ENCODE measurements around the gene LENG1.
A peak's percentile ranks its signal among the peaks of the same experiment; 100 is the strongest.
"Not testable (repeated sequence)": the region's sequence is repeated elsewhere in the genome, so short reads cannot be mapped to it uniquely, and the experiment has no call there.

Gene LENG1

DNA sequence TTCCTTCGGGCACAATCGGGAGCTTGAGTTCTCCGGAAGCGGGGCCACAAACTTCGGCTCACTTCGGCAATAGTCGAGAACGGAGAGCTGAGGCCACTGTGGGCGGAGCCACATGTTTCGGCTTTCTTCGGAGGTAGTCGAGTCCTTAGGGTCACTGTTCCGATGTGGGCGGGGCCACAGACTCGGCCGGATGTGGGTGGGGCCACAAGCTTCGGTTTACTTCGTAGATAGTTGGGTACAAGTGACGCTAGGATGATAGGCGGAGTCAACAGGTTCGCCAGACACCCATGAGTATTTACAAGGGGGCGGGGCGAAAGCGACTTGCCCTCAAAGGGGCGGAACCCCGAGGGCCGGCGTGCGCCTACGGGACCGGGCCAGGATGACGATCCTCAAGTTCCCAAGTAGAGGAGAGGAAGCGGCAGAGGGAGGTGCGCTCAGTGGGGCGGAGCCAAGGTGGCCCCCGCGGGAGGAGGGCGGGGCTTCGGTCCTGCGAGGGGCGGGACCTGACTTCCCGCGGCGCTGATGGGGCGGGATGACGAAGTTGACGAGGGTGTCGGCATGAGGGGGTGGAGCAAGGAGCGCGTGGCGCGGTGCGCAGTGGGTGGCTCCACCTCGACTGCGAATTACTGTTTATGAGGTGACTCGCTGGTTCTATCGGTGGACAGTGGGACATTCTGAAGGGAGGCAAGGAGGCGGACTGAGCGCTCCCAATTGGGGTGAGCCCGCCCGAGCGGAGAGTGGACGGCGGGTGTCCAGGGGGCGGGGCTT is 30.4 kb upstream of the LENG1 start:
- peak; percentile 99 for DNase-seq (ENCODE audit: low spot score)

DNA sequence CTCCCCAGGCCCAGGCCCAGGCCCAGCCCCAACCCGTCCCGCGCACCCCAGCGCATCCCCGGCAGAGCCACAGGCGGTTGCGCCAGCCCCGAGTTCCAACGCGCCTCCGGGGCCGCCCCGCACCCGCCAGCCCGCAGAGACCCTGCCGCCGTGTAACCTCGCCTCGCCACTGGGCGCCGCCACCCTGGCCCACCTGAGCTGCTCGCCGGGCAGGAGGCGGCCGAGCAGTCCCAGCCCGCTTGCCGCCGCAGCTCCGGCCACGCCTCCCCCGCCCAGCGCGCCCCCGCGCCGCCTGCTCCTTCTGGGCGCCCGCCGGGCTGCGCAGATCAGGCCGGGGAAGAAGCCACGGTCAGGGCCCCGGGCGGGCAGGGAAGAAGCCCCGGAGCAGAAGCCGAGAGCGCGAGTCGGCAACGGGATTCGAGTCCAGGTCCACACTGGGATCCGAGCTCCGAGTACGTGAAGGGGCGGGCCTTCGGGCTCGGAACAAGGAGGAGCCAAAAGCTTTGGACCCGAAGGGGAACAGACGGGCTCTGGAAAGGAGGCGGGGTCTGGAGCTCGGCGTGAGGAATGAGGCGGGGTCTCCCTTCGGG is 29.7 kb upstream of the LENG1 start, which contains the start of gene MBOAT7:
Gene MBOAT7 (minus strand): TSS at position 436 of the 590 bp plus-strand sequence. CDS start 1,072 bp downstream, outside the sequence.
- no peak for DNase-seq (ENCODE audit: low spot score)

DNA sequence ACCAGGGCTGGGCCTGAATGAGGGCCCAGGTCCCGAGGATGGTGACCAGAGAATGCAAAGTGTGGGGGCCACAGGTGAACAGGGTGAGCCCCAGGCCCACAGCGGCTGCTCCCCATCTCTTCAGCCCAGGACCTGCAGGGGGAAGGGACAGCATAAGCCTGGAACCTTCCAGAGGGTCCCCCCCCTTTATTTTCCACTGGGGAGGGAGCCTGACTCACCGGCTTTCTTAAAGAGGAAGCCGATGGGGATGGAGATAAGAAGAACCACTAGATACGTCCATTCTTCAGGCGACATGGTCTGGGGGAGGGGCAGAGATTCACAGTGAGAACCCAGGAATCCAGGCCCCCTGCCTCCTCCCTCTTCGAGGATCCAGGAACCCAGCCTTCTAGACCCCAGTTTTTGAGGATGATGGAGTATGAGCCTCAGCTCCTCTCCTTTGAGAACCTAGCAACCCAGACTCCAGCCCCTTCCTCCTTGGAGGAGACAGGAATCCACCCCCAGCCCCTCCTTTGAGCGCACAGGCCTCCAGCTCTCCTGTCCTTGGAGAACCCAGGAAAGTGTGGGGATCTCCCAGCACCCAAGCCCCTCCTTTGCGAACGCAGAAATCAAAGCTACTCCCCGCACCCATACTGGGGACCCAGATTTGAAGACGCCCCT is 28.8 kb upstream of the LENG1 start:
- no peak for DNase-seq (ENCODE audit: low spot score)

DNA sequence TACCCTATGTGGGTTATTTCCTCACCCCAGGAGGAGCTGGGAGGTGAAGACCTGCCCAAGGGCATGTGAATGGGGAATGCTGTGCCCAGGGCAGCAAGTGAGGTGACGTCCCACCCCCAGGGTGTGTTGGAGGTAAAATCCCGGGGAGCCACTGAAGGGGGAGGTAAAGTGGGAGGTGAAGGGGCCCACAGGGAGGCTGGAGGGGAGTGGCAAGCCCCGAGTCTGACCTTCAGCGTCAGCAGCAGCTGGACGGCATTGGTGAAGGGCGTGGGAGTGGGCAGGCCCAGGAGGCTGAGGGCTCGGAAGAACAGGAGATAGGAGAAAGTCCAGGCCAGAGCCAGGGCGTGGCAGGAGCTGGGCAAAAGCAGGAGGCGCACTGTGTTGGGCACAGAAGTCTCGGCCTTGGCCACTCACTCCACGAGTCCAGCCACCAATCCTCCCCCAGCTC is 27.4 kb upstream of the LENG1 start:
- DNase-seq (ENCODE audit: low spot score), result no peak

DNA sequence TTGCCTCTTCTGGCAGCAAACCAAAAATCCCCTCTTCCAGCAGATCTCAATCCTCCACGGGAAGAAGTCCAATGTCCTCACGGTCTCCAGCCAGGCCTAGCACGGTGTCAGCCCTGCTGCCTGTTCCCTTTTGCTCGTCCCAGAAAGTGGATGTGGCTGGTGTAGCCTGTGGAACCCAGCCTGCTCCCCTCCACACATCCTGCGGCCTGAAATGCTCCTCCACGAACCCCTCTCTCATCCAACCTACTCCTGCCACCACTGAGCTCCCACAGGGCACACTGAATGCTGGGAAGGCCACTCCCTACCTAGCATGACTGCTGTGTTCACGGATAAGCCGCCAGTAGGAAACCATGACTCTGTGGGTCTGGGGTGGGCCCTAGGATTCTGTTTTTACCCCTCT is 26.8 kb upstream of the LENG1 start:
- DNase-seq (ENCODE audit: low spot score), result no peak

DNA sequence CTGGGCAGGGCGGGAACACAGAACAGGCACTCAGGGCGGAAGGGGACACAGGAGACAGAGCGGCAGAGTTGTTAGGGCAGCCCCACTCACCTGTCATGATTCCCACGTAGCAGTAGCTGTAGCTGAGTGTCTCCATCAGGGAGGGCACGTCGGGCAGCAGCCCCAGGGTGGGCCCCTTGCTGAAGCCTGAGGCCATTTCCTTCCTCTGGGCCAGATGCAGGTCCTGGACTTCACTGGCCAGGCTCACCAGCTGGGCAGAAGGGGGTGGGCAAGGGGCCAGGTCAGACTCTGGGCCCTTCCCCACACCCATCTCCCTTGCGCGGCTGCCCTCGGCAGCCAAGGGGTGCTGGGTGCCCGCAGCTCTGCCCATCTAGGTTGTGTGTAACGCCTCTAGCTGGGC is 23.9 kb upstream of the LENG1 start:
- DNase-seq (ENCODE audit: low spot score), result peak; percentile 45

DNA sequence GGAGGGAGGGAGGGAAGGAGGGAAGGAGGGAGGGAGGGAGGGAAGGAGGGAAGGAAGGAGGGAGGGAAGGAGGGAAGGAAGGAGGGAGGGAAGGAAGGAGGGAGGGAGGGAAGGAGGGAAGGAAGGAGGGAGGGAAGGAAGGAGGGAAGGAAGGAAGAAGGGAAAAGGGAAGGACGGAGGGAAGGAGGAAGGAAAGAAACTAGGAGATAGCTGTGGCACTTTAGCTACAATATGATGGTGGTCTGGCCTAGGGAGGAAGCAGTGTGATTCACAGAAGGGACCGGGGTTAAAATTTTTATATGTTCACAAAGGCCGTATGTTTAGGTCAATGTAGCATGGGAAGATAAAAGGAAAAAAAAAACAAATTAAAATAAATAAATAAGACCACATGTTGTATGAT is 22.4 kb upstream of the LENG1 start:
- DNase-seq (ENCODE audit: low spot score), result not testable (repeated sequence)

DNA sequence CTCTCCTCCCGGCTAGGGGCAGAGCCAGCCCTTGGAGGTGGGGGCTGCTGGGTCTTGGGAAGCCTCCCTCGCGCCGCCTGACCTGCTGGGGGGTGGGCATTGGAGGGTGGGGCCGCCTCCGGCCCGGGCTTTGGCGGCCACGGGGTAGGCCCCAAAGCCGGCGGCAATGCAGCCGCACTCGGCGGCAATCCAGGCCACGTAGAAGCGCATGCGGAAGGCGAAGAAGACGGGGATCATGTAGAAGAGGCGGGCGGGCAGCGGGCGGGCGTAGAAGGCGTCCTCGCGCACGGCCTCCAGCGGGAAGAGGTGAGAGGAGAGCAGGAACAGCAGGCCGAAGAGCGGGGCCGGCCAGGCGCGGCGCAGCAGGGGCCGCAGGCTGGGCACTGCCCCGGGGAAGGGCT is 21.2 kb upstream of the LENG1 start:
- DNase-seq (ENCODE audit: low spot score), result no peak

DNA sequence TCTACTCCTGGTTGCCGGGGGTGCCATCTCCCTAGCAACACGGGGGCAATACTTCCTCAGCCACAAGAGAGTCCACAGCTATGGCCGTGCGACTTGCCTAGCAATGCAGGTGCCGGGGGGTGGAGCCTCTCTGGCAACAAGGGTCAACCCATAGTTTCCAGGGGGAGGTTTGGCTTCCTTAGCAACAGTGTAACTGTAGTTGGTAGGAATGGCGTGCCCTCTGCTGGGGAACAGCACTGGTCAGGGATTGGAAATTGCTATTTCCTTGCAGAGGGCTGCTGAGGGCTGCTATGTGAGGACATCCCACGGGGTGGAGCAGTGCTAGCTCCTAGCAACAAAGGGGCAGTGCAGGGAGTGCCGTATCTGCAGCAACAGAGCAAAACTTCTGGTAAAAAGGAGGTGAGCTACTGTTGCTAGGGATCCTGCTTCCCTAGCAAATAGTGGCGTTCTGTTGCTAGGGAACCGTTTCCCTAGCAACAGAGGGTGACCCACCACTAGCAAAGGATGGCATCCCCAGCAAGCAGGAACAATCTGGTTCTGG is 20.5 kb upstream of the LENG1 start:
- DNase-seq (ENCODE audit: low spot score), result peak; percentile 65

DNA sequence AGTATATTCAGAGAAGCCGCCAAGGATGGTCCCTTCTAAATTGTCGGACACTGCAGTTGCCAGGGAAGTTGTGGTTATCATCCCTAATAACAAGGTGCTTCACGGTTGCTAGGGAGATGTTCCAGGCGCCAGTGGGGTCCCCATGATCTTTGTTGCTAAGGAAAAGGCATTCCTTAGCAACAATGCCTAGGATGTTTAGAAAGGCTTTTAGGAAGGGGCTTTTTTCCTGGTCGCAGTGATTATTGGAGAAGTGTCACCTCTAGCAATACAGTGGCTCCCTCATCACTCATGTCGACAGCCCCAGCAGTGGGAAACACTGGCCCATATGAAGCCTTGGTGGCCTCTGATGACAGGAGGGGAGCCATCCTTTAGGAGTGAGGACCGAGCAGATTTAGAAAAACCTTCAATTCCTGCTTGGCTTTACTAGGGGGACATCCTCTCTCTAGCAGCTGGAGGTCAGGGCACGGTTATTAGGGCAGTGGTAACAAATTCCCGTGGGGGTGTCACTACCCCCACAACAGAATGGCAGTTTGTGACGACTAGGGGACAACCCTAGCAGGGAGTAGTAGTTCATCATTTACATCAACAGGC is 19.8 kb upstream of the LENG1 start:
- DNase-seq (ENCODE audit: low spot score), result no peak

DNA sequence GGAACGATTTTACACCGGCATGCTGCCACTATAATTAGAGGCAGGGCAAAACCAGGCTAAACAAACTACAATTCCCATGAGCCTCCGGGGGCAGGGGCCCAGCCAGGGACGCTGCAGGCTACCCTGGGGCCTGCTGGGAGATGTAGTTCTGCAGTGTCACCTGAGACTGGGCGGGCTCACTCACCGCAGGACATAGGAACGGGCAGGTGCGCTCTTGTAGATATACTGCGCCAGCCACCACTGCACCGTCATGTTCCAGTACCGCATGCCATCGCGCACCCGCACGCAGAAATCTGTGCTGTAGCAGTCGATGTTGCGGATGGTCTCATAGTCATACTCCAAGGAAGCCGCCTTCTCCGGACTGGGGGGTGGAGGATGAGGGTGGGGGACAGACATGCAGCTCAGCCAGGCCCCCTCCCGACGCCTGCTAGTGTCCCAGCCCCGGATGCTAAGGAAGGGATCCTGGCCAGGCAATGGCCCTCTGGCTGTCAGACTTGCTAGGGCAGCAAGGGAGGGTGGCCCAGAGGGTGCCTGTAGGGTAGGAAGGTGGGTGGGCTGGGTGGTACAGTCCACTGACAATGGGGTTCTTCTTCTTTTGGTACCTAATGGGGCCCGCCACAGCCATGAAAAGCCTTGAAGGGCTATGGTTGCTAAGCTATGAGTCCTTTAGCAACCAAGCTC is 19.2 kb upstream of the LENG1 start:
- peak; percentile 64 for DNase-seq (ENCODE audit: low spot score)

DNA sequence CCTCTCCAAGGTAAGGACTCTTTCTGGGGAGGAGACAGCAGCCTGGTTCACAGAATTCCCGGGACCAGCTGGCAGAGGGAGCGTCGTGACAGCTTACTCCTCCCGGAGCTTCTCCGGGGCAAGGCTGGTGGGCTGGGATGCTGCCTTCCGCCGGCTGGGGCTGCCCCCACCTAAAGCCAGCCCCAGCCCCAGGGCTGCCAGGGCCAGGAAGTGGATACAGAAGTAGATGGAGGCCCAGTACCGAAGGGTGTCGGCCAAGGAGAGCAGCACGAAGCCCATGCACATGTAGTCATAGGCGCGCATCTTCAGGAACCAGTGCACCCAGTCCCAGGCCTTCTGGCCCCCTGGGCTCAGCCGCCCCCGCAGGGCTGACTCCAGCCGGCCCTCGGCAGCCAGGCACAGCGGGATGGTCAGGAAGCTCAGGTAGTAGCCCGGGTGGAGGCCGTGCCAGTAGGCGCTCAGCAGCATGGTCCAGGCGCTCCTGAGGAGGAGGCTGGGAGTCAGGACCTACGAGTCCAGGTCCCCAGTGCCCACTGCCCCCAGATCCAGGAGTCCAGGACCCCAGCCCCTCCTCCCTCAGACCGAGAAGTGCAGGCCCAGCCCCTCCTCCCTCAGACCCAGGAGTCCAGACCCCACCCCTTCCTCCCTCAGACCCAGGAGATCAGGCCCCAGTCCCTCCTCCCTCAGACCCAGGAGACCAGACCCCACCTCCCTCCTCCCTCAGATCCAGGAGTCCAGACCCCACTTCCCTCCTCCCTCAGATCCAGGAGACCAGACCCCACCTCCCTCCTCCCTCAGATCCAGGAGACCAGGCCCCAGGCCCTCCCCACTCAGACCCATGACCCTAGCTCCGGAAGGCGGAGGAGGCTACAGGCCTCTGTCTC is 14.7 kb upstream of the LENG1 start:
- DNase-seq (ENCODE audit: low spot score), result no peak

DNA sequence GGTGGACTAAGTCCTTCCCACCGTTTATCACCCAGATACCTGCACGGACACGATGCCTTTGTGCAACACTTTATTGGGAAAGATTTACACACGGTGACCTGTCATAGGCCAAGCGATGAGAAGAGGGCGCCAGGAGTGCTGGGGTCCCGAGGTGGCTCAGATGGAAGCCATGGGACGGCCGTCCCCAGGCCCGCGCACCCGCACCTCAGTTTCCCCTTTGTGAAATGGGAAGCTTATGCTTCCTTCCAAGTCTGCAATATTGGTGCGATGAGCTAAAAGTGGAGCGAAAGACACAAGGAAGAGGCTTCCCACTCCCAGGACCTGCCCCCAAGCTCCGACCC is 13.8 kb upstream of the LENG1 start:
- DNase-seq (ENCODE audit: low spot score), result no peak

DNA sequence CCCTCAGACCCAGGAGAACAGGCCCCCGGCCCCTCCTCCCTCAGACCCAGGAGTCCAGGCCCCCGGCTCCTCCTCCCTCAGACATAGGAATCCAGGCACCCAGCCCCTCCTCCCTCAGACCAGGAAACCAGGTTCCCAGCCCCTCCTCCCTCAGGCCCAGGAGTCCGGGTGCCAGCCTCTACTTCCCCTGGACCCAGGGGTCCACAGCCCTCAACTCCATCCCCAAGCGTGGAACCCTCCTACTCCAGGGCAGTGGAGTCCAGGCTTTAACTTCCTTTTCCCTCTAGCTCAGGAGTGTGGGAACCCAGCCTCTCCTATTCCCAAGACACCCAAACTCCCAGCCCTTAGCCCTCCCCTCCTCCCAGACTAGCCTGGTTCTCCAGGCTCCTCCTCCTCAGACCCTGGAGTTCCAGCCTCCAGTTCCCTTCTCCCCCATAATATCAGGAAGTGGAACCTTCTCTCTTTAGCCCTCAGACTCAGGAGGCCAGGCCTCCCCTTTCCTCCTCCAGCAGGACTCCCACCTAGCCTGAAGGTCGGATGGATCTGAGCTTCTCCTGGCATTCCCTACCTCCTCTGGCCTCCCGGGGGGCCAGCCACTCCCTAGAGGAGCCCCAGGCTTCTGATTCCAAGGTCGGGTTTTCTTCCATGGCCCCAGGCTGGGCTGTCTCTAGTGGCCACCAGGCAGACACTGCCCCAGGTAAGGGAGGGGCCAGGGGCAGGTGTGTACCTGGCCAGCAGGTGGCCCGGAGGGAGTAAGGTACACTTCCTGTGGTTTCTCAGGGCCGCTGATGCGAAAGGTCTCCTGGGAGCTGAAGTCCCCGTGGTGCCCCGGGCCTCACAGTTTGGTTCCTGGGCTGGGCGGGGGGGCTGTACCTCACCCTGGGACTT is 13.2 kb upstream of the LENG1 start, which contains the start of gene TMC4:
Gene TMC4 (minus strand): TSS at position 690 of the 888 bp plus-strand sequence. CDS start 43 bp downstream, at position 647.
- no peak for DNase-seq (ENCODE audit: low spot score)

DNA sequence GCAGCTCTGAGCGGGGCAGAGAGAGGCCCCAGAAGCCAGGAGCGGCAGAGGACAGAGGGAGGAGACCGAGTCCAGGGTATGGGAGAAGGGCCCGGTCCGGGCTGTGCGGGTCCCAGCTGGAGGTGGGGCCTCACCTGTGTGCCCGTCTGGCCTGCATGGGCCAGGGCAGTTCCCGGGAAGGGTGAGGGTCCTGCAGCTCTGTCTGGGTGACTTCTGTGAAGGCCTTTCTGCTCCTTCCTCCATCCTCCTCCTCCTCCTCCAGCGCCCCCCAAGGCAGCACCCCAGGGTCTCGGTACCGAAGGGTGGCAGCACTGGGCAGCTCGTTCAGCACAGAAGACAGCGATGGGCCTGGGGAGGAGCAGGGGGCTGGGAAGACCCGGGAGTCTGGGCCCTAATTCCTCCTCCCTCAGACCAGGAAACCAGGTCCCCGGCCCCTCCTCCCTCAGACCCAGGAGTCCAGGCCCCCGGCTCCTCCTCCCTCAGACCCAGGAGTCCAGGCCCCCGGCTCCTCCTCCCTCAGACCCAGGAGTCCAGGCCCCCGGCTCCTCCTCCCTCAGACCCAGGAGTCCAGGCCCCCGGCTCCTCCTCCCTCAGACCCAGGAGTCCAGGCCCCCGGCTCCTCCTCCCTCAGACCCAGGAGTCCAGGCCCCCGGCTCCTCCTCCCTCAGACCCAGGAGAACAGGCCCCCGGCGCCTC is 12.4 kb upstream of the LENG1 start:
- DNase-seq (ENCODE audit: low spot score), result not testable (repeated sequence)

DNA sequence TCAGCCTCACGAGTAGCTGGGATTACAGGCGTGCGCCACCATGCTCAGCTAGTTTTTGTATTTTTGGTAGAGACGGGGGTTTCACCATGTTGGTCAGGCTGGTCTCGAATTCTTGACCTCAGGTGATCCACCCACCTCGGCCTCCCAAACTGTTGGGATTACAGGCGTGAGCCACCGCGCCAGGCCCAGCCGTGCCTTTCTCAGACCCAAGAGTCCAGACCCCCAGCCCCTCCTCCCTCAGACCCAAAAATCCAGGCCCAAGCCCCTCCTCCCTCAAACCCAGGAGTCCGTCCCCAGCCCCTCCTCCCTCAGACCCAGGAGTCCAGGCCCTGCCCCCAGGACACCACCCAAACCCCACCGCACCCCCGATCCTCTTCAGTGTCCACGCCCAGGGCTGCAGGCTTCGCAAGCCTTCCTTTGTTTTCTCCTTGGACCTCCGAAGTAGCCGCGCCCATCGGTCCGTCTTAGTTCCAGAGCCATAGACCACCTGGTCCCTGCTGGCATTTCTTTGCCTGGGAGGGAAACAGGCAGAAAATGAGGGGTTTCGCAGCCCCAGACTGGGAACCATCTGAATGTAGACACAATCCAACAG is 9.7 kb upstream of the LENG1 start:
- DNase-seq (ENCODE audit: low spot score), result no peak

DNA sequence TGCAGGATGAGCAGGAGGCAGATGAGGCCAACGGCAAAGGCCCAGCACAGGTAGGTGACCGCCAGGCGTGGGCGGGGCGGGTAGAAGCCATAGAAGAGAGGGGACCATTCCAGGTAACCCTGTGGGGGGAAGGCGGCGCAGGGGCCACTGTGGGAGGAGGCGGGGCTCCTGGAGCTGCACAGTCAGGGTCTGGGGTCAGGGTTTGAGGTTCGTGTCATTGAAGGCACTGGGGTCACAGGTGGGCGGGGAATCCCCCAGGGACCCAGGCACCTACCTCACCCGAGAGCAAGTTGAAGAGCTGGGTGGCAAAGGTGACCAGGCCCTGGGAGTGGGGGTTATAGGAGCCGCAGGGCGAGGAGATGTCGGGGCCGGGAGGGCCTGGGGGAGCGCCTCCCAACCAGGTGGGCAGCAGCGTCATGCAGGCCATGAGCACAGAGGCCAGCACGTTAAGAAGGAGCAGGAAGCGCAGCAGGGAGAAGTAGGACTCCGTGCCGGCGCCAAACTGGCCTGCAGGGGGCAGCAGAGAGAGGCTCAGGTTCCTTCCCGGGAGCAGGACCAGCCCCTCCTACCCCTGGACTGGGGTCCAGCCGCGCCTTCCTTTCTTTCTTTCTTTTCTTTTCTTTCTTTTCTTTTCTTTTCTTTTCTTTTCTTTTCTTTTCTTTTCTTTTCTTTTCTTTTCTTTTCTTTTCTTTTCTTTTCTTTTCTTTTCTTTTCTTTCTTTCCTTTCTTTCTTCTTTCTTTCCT is 8.8 kb upstream of the LENG1 start:
- DNase-seq (ENCODE audit: low spot score), result peak; percentile 95

DNA sequence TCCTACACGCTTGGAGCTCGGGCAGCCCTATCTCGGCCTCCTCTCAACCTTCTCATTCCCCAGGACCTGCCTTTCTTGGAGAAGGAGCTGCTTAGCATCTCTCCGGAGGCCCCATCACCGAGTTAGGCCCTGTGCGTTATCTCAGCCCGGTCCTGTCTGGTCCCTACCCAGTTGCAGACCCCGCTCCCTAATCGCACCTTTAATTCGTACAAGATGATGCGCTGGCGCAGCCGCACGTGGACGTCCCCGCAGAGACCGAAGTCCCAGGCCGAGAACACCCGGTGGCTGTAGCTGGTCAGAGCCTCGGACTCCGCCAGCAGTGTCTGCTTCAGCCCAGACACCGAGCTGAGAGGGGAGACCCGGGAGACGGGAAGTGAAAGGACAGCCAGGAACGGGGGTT is 5.7 kb upstream of the LENG1 start:
- DNase-seq (ENCODE audit: low spot score), result no peak
